Measurements from ENCODE around the gene ANKLE1.
A peak's percentile ranks its signal among the peaks of the same experiment; 100 is the strongest.
"Not testable (repeated sequence)": the region's sequence is repeated elsewhere in the genome, so short reads cannot be mapped to it uniquely, and the experiment has no call there.

ANKLE1 gene

DNA sequence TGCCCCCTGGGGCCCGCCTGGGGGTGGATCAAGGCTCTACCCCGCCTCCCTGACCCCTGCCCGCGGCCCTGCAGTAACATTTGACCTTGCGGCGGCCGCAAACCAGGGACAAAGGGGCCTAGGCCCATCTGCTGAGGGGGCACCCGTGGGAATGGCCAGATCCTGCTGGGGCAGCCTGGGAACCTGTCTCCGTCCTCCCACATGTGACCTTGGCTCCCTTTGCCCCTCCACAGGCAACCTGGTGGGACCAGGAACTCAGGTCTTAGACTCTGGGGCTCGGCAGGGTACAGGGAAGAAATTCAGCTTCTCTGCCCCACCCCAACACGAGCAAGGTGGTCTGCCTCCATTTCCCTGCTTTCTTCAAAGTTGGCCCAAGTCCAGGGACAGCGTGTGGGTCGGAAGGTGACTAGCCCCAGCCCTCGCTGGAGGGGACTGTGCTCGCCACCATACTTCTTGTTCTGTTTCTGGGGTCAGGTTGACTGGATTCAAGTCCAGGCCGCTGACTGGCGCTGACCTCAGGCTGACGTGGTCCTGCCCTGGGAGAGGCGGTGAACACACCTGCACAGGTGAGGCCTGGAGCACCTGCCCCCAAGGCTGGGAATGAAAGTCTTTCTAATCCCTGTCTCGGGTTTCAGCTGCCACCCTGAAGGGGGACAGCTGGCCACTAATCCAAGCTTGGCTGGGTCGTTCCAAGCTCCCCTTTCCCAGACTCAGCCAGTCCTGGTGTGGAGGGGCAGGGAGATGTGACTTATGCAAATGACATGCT, 33.5 kb upstream of the ANKLE1 start:
- DNase-seq = no peak

DNA sequence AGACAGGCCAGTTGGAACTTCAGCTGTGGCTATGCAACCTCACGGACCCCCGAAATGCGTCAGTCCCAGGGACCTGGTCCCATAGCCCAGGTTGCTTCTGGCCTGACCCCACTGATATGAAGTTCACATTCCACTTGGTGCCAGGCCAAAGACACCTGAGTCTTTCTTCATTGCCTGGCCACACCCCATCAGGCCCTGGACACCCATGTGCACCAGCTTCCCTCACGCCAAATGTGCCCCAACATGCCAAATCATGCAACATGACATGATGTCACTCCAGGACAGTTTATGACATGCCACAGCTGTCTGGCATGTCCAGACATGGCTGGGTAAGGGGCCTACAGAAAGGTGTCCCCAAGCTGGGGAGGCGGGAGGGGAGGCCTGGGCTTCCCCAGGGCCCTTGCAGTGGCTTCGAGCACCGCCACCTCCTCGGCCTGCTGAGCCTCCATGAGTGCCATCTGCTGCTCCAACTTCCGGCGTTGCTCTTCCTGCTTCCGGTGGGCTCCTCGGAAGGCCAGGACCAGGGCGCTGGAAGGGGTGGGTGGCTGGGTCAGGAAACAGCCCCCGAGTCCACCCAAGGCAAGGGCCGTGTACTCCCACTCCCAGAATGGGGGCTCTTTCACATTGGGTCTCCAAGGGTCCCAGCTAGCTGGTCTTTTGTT, 31.7 kb upstream of the ANKLE1 start:
- no peak for DNase-seq

DNA sequence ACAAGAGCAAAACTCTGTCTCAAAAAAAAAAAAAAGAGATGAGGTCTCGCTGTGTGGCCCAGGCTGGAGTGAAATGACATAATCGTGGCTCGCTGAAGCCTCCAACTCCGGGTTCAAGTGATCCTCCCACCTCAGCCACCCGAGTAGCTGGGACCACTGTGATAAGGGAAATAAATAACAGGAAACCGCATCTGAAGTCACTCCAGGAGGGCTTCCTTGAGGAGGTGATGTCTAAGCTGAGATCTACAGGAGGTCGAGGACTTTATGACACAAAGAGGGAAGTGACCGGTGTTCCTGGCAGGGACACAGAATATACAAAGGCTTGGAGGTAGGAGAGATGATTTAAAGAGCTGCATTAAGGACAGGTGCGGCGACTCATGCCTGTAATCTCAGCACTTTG, 27.1 kb upstream of the ANKLE1 start:
- DNase-seq = no peak

DNA sequence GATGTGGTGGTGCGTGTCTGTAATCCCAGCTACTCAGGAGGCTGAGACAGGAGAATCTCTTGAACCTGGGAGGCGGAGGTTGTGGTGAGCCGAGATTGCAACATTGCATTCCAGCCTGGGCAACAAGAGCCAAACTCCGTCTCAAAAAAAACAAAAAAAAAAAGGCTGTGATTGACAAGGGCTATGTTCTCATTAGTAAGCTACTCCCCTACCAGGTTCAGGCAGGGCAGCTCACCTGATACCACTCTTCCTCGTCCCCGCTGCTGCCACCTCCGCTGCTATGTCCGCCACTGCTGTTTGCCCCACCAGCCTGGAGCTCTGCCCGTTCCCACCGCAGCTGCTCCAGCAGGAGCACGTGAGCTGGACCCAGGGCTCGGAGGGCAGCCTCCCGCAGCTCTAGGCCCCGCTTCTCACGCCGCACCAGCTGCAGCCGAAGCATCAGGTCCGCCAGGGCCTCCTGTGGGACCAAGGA, 26.5 kb upstream of the ANKLE1 start:
- DNase-seq = no peak

DNA sequence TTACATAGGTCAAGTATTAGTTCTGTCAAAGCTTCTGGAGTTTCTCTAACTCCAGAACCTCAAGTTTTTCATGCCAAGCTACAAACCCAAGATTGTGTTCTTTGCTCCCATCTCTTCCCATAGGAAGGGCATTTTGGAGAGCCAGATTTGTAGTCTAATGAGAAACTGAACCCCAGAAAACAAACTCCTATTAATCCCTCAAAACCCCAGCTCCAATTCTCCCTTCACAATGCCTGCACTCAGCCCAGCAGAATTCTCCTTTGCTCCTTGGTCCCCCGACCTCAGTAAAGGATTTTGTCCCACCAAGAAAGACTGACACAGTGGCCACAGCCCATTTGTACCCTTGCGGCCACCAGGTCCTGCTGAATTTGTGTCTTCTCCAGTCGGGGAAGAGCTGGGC, 25.6 kb upstream of the ANKLE1 start:
- DNase-seq = no peak

DNA sequence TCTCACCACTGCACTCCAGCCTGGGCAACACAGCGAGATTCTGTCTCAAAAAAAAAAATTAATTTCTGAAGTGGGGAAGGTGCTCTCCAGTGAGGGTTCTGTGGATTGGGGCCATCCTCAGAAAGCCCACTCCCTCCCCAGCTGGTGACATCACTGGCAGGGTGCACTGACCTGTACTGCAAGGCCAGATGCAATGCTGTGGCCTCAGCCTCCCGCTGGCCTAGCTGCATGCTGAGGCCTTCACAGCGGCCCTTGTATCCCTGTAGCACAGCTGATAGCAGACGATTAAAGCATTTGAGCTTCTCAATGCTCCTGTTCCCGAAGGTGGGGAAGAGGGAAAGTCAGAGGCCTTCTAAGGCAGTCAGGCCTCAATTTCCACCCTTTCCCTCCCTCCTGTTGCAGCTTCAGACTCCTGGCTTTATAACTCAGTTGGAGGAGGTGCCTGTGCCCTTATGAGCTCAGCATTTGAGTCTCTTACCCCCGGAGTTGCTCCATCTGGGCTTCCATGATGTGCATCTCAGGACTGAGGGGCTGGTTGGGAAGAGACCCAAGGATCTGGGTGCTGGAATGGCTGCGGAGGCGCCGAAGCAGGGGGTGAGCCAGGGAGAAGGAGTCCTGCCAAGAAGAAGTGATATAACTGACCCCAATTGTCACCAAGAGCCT, 22.5 kb upstream of the ANKLE1 start:
- no peak for DNase-seq

DNA sequence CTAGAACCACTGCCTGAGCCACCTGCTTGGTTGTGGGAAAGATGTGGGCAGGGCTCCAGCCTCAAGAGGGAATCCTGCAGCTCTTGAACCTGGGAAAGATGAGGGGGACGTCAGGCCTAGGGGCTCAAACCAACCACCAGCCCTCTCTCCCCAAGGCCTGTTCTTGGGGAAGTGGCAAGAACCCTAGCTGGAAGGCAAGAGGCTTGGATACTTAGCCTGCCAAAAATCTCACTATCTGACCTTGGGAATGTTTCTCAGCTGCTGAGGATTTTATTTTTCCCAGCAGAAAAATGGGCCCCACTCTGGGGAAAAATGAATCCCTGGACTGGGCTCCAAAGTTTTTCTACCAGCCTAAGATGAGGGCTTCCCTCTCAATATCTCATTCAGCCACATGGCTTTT, 21.8 kb upstream of the ANKLE1 start:
- no peak for DNase-seq

DNA sequence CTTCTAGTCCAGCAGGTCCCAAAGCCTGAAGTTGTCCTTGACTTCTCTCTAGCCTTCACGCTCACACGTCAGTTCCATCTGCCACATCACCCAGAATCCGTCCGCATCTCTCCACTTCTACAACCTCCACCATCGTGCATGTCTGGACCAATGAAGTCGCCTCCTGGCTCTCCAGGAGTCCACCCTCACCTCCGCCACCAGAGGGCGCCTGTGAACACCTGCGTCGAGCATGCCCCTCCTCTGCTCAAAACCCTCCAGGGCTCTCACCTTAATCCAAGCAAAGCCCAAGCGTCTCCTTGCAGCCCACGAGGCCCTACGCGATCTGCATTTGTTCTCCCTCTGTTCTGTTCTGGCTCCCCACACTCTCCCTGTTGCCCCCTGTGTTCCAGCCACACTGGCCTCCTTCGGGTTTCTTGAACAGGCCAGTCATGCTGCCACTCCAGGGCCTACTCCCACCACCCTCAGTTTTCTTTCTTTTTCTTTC, 20.8 kb upstream of the ANKLE1 start:
- peak; percentile 91 for DNase-seq

DNA sequence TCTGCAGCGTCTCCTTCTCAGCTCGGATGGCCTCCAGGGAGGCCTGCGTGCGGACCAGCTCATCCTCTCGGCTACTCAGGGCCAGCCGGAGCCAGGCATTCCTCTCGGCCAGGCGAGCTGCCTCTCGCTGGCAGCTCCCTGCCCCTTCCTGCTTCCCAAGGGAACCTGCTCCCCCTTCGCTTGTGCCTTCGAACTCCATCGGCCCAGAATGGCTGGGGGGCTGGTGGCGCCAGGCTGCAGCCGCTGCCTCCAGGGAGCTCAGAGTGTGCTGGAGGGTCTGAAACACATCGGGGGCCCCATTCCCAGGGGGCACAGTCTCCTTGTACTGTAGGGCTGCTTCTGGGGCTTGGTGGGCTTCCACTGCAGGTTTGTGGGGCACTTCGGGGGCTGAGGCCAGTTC, 19.1 kb upstream of the ANKLE1 start:
- no peak for DNase-seq

DNA sequence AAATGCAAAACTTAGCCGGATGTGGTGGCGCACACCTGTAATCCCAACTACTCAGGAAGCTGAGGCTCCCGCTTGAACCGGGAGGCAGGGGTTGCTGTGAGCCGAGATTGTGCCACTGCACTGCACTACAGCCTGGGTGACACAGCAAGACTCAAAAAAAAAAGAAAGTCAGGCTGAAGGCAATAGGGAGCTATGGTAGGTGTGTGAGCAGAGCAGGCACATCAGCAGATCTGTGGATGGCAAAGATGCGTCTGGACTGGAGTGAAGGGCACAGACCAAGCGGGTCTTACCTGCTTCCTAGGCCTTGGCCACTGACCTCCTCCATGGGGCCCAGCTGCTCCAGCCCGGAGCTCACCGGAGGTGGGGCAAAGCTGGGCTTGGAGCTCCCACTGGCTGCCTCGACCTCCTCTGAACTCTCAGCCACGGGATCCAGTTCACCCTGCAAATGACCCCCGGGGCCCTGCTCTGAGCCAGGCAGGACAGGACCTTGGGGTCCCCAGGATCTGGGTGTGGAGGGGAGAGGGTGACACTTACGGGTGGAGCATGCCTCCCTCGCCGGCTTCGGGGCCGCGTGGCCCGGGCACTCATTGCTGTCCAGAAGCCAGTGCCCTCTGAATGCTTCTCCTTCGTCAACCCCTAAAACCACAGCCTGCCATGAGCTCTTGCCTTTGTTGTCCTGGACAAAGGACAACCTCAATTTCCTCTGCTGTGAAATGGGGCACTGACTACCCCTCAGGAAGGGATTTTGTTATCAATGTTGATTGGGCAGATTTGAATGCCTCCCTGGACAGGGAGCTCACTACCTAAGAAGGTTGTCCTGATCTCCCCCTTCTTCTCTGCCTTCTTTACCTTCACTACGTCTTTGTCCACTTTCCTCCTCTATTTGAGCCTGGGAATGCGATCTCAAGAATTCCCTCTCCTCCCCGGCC, 17.7 kb upstream of the ANKLE1 start:
- DNase-seq = no peak

DNA sequence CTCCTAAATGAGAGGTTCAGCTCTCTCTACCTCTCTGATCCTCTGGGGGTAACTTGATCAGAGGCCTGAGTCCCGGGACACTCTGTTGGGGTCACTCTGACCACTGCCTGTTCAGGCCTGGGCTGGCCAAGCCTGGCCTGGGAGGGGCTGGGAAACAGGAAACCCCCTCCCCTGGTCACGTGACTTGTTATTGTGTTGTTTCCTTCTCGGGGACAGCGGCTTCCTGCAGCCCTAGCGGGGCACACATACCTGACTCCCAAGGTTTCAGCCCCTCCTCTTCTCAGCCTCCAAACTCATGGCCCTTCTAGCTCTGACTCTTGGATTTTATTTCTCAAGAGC, 17.1 kb upstream of the ANKLE1 start, which contains the start of gene USHBP1:
USHBP1 (minus strand) TSS at position 105 of the 339 bp plus-strand sequence. CDS start 446 bp downstream, outside the sequence.
- DNase-seq = no peak

DNA sequence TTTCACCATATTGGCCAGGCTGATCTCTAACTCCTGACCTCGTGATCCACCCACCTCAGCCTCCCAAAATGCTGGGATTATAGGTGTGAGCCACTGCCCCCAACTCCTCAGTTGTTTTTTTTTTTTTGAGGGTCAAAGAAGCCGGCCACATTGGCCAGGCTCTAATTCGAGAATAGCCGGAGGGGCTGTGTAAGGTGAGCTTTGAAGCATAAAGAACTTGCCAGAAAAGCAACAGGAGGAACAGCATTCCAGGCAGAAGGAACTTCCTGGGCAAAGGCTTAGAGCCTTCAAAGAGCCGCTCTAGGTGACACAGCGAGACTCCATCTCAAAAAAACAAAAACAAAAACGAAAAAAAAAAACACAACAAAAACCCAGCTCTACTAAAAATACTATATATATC, 15.7 kb upstream of the ANKLE1 start:
- no peak for DNase-seq

DNA sequence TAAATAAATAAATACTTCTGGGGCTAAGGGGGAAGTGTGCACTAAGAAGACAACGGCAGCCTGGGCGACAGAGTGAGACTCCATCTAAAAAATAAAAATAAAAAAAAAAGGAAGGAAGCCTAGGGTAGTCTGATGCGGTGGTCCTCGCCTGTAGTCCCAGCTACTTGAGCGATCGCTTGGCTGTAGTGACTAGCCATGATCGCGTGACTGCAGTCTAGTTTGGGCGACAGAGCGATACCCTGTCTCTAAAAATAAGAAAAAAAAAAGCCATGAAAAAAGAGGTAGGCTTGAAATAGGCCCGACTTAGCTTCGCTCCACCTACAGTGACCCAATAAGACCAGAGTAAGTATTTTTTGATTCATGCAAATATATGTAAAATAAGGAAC, 15.1 kb upstream of the ANKLE1 start:
- no peak for DNase-seq

DNA sequence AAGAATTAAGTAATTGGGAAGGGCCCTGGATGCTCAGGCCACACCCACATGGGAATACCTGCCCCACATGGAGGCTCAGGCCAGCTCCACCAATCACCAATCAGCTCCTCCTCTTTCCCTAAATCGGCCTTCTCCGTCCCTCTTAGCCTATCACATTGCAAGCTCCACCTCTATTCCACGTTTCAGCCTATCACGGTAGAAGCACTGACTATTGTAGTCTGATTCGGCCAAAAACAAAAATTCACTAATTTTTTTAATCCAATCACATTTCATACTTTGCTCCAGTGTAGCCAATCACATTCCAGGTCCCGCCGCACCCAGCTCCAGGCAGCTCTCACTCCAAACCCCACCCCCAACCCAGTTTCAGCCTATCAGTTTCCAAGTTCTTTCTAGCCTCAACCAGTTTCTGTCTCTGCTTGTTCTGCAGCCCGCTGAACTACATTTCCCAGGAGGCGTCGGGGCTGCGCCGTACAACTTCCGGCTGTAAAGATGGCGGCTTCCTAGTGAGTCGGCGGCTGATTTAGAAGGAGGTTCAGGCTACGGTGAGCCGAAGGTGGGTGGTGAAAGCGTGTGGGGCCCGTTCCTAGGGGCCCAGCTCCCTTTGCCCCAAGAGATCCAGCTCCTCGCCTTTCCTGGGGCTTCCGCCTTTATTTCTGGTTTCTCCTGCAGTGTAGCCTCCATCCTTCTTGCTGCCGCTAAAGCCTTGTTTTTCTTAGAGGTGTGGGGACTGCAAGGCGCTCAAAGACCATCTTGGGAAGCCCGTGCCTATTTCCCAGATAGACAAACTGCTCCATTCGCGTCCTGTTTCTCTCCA, 14.5 kb upstream of the ANKLE1 start, which contains the start of gene BABAM1:
BABAM1 (plus strand) TSS at position 469 of the 814 bp plus-strand sequence. CDS start 1,364 bp downstream, outside the sequence.
- DNase-seq = peak; percentile 95

DNA sequence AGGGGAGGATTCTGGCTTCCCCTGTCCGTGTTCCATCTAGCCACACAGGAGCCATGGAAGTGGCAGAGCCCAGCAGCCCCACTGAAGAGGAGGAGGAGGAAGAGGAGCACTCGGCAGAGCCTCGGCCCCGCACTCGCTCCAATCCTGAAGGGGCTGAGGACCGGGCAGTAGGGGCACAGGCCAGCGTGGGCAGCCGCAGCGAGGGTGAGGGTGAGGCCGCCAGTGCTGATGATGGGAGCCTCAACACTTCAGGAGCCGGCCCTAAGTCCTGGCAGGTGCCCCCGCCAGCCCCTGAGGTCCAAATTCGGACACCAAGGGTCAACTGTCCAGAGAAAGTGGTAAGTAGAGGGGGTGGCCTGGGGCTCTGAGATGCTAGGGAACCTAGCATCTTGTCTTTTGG, 12.9 kb upstream of the ANKLE1 start:
- DNase-seq = no peak

DNA sequence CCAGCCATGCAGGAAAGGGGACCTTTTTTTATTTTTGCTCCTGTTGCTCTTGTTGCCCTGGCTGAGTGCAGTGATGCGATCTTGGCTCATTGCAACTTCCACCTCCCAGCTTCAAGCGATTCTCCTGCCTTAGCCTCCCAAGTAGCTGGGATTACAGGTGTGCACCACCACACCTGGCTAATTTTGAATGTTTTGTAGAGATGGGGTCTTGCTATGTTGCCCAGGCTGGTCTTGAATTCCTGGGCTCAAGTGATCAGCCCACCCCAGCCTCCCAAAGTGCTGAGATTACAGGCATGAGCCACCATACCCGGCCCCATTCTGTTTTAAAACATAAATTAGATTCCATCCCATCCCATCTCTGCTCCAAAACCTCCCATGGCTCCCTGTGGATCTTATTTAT, 6.8 kb upstream of the ANKLE1 start:
- not testable (repeated sequence) for DNase-seq

DNA sequence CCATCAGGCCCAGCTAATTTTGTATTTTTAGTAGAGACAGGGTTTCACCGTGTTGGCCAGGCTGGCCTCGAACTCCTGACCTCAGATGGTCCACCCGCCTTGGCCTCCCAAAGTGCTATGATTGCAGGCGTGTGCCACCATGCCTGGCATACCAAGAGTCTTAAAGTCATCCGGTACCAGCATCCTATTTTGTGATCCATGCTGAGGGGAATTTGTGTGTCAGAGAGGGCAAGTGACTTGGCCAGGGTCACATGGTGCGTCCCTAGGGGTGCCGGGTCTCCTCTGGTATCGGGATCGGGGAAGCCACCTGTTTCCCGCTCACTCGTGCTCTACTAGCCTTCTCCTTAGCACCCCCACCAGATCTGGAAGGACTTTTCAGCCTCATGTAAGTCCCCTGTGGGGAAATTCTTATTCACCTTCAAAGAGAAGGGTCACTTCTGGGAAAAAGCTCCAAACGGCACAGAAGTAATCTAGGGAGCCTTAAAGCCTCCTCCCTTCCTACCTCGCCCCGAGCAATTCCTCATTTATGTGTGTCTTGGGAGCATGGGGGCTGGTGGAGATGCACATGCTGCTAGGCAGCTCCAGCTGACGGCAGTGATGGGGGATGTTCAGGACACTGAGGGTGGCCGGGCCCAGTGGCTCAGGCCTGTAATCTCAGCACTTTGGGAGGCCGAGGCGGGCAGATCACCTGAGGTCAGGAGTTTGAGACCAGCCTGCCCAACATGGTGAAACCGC, 6.1 kb upstream of the ANKLE1 start:
- no peak for DNase-seq

DNA sequence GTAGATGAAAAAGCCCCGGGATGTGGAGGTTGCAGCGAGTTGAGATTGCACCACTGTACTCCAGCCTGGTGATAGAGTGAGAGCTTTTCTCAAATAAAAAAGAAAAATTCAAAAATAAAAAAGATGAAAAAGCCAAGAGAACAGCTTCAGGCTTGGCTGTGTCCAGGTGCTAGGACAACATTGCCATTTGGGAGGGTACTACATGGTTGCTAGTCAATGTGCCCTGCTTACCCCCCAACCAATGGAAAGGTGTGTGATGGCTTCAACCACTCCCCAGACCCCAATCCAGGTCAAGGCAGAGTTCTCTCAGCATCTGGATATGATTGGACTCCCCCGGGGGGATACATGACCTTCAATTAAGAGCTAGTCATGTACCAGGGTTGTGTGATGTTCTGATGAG, 2.3 kb upstream of the ANKLE1 start:
- no peak for DNase-seq

DNA sequence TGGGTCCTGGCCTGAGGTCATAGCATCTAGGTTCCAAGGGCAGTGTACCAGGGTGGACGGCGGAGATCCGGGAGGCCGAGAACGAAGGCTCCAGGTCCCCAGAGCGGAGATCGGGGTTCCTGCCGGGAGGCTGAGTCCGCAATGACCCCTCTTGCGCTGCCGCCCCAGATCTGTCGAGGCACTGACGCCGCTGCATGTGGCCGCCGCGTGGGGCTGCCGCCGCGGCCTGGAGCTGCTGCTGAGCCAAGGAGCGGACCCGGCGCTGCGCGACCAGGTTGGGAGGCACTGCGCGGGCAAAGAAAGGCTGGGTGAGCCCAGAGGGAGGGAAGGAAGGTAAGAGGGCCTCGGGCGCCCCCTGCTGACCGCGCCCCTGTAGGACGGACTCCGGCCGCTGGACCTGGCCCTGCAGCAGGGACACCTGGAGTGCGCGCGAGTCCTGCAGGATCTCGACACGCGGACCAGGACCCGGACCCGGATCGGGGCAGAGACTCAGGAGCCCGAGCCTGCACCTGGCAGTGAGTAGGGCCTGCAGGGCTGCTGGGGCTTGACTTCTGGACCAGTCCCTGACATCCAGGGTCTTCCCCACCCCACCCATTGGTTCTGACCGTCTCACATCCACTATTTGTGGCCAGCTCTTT, 906 bp downstream of the ANKLE1 start:
- DNase-seq = peak; percentile 84

DNA sequence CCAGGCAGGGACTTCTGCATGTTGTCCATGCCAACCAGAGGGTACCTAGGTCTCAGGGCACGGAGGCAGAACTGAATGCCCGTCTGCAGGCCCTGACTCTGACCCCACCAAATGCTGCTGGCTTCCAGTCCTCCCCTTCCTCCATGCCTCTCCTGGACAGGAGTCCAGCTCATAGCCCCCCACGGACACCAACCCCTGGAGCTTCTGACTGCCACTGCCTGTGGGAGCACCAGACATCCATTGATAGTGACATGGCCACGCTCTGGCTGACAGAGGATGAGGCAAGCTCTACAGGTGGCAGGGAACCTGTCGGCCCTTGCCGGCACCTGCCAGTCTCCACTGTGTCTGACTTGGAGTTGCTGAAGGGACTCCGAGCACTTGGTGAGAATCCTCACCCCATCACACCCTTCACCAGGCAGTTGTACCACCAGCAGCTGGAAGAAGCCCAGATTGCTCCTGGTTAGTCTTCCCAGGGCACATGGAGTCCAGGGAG, 1.8 kb downstream of the ANKLE1 start:
- DNase-seq = no peak
